H1 (cell line): ENCODE results near the gene INPP5K.

Experiments
- CBX8 ChIP-seq: fragments of 300-800, 300-1000 bp; sonication (generic); IDR thresholded peaks from 2 replicates; pipeline ENCODE4 v1.7.1; 2016; ENCODE audit warnings: low read depth, low read length, borderline replicate concordance
- CHD2 ChIP-seq: IDR thresholded peaks from 2 replicates; pipeline ENCODE4 v1.6.1; 2012; ENCODE audit warnings: low read length, improper control_type of control experiment
- CREB1 ChIP-seq: IDR thresholded peaks from 2 replicates; pipeline ENCODE4 v1.6.1; 2012; ENCODE audit warnings: inconsistent platforms
- CTCF ChIP-seq, 3 experiments: IDR thresholded peaks; 1 replicate in 2 of 3; 2 replicates in 1 of 3; pipeline versions ENCODE4 v1.5.1 to v1.6.1; 2011; ENCODE audit warnings: low read length in 3 of 3, mild to moderate bottlenecking in 3 of 3, inconsistent platforms in 2 of 3, low read depth in 1 of 3, moderate library complexity in 1 of 3; ENCODE audit not compliant: insufficient read depth in 1 of 3; ENCODE audit errors: control extremely low read depth in 1 of 3
- EP300 ChIP-seq, 2 experiments: IDR thresholded peaks; 1 replicate in 1 of 2; 2 replicates in 1 of 2; pipeline ENCODE4 v1.6.1; 2011 to 2012; ENCODE audit warnings: low read depth in 2 of 2, low read length in 2 of 2, mild to moderate bottlenecking in 2 of 2, borderline replicate concordance in 1 of 2, inconsistent platforms in 1 of 2, moderate library complexity in 1 of 2
- EZH2 ChIP-seq: fragments of 200-600 bp; sonication (generic); IDR thresholded peaks from 2 replicates; pipeline ENCODE4 v1.7.1; 2012; ENCODE audit warnings: low read depth, mild to moderate bottlenecking, moderate library complexity, low read length, inconsistent platforms; ENCODE audit not compliant: severe bottlenecking
- POLR2A ChIP-seq, 2 experiments: IDR thresholded peaks; 1 replicate in 1 of 2; 2 replicates in 1 of 2; pipeline ENCODE4 v1.6.1; 2011; ENCODE audit warnings: low read depth in 2 of 2, low read length in 2 of 2, mild to moderate bottlenecking in 2 of 2; ENCODE audit errors: control extremely low read depth in 1 of 2
- RAD21 ChIP-seq, 2 experiments: IDR thresholded peaks in 1 of 2; conservative IDR thresholded peaks in 1 of 2; 2 replicates each; pipeline ENCODE4 v1.6.1; 2011; ENCODE audit warnings: low read depth in 2 of 2, low read length in 2 of 2, improper control_type of control experiment in 1 of 2, inconsistent platforms in 1 of 2, mild to moderate bottlenecking in 1 of 2, moderate library complexity in 1 of 2
- RXRA ChIP-seq: IDR thresholded peaks from 2 replicates; pipeline ENCODE4 v1.6.1; 2011; ENCODE audit warnings: low read depth, mild to moderate bottlenecking, low read length, moderate library complexity; ENCODE audit not compliant: insufficient read depth
- SIN3A ChIP-seq, 2 experiments: IDR thresholded peaks in 1 of 2; conservative IDR thresholded peaks in 1 of 2; 2 replicates each; pipeline ENCODE4 v1.6.1; 2011 to 2012; ENCODE audit warnings: low read length in 2 of 2, improper control_type of control experiment in 1 of 2, low read depth in 1 of 2, mild to moderate bottlenecking in 1 of 2
- SIX5 ChIP-seq: IDR thresholded peaks from 2 replicates; pipeline ENCODE4 v1.6.1; 2011; ENCODE audit warnings: mild to moderate bottlenecking, low read depth, low read length
- TAF1 ChIP-seq: IDR thresholded peaks from 2 replicates; pipeline ENCODE4 v1.6.1; 2011; ENCODE audit warnings: mild to moderate bottlenecking, low read depth, low read length
- ZNF274 ChIP-seq: IDR thresholded peaks from 2 replicates; pipeline ENCODE4 v1.7.0; 2012; ENCODE audit warnings: low read length, borderline replicate concordance; ENCODE audit errors: extremely low read depth

DNA sequence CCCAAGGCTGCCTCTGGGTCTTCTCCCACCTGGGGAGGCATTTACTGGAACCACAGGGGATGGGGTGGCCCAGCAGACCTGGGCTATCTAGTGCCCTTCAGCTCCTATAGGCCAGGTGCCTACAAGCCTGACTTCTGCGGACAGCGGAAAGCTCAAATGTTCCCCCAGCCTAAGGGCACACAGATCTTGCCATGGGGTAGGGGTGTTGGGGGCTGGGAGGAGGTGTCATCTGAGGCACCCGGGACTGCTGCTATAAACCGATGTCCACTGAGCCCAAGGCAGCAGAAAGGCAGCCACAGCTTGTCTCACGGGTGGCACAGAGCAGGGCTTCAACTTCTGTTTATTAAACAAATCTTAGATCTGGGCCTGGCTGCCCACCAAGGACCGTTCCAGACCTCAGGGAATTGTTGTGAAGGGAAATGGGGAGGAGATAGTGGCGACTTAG is 27.6 kb downstream of the INPP5K start:
- TF ChIP-seq TAF1 = no peak
- no peak for TF ChIP-seq CTCF (IDR thresholded peaks at IDR 0.05; ENCODE audit: control extremely low read depth in 1 of 3, insufficient read depth in 1 of 3, low read depth in 1 of 3, low read length in 3 of 3)
- TF ChIP-seq ZNF274 = no peak
- TF ChIP-seq POLR2A (IDR thresholded peaks at IDR 0.05; ENCODE audit: control extremely low read depth in 1 of 2, low read depth in 2 of 2, low read length in 2 of 2) = no peak
- TF ChIP-seq RXRA = no peak
- no peak for TF ChIP-seq SIX5
- no peak for TF ChIP-seq EP300 (IDR thresholded peaks at IDR 0.05; ENCODE audit: borderline replicate concordance in 1 of 2, low read depth in 2 of 2, low read length in 2 of 2)
- no peak for TF ChIP-seq CBX8
- no peak for TF ChIP-seq CREB1
- no peak for TF ChIP-seq EZH2
- no peak for TF ChIP-seq SIN3A (conservative IDR thresholded peaks at IDR 0.05 in 1 of 2, IDR thresholded peaks at IDR 0.05 in 1 of 2; ENCODE audit: low read depth in 1 of 2, low read length in 2 of 2)
- TF ChIP-seq CHD2 = no peak
- no peak for TF ChIP-seq RAD21 (IDR thresholded peaks at IDR 0.05 in 1 of 2, conservative IDR thresholded peaks at IDR 0.05 in 1 of 2; ENCODE audit: low read depth in 2 of 2, low read length in 2 of 2)
